GM18867 (cell line): ENCODE results near the gene POLDIP2.
A peak's percentile ranks its signal among the peaks of the same experiment; 100 is the strongest.

Source experiments
- ATAC-seq: cut with Tn5 transposase; IDR thresholded peaks from one replicate; pipeline ENCODE4 v1.9.1; 2021; ENCODE audit warnings: mild to moderate bottlenecking, moderate library complexity; ENCODE audit not compliant: unreplicated experiment

The POLDIP2 gene

DNA sequence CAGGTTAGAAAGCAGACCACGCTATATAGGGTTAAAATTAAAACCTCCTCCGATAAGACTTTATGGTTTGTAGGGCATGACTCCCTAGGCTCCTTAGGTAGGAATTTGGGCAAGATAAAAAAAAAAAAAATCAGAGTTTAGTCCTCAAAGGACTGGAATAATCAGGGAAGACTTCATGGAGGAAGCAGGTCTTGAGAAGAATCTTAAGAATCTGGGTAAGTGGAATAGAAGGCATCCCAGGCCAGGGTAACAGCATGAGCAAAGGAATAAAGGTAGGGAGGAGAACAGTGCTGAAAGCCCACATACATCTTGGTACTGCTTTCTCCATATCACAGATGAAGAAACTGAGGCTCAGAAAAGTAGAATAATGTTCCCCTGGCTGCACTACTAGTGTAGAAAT lies 33.2 kb upstream of the POLDIP2 start:
- no peak for ATAC-seq

- no peak for ATAC-seq
Measured at GRCh38 chr17:28390141-28390540, 32.8 kb upstream of the POLDIP2 start.

- no peak for ATAC-seq
Measured at GRCh38 chr17:28388106-28388505, 30.8 kb upstream of the POLDIP2 start.

DNA sequence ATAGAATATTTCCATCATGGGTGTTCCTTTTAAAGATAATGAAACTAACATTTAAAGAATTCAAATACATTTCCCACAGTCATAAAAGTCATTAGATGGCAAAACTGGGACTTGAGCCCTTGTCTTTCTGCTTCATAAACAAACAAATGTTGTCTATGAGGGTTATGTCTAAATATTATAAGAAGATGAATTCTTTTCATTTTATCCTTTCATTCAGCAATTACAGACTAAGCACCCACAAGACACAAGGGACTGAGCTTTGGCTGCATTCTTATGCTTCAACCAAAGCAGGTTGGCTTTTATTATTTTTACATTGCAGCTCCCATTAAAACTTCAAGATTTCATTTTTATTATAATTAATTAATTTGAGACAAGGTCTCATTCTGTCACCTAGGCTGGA lies 29.1 kb upstream of the POLDIP2 start:
- ATAC-seq = no peak

- ATAC-seq = no peak
Measured at GRCh38 chr17:28385406-28385805, 28.1 kb upstream of the POLDIP2 start.

DNA sequence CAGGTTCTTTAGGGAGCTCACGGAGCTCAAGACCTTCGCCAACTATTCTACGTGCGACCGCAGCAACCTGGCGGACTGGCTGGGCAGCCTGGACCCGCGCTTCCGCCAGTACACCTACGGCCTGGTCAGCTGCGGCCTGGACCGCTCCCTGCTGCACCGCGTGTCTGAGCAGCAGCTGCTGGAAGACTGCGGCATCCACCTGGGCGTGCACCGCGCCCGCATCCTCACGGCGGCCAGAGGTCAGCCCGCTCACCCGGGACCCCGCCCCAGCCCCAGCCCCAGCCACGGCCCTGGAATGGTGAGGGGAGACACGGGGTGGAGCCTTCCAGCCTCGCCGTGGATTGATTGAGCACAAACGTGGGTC lies 27.7 kb upstream of the POLDIP2 start:
- ATAC-seq = no peak

DNA sequence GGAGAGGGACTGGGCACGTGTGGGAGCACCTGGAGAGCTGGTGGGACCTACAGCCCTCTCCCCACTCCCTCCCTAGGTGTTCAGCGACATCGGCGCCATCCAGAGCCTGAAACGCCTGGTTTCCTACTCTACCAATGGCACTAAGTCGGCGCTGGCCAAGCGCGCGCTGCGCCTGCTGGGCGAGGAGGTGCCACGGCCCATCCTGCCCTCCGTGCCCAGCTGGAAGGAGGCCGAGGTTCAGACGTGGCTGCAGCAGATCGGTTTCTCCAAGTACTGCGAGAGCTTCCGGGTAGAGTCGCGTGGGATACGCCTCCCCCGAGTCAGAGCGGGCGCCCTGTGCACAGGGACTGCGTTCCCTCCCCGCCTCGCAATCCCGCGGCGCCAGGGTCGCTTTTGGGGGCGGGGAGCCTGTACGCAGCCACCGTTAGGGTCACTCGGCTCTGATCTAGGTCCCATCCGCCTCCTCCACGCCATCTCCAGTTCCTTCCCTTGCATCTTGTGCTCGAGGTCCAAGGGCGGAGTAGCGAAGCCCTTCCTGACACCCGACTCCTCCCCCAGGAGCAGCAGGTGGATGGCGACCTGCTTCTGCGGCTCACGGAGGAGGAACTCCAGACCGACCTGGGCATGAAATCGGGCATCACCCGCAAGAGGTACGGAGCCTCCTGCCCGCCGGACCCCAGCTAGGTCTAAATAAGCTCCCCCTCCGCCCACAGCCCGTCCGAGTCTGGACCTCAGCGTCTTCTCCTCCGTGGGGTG lies 27.1 kb upstream of the POLDIP2 start:
- ATAC-seq = no peak

GRCh38 chr17:28381141-28381825 lies 24.0 kb upstream of the POLDIP2 start:
- ATAC-seq = no peak

GRCh38 chr17:28379814-28380801 lies 22.8 kb upstream of the POLDIP2 start:
- no peak for ATAC-seq

GRCh38 chr17:28372945-28373274 lies 15.6 kb upstream of the POLDIP2 start:
- no peak for ATAC-seq

DNA sequence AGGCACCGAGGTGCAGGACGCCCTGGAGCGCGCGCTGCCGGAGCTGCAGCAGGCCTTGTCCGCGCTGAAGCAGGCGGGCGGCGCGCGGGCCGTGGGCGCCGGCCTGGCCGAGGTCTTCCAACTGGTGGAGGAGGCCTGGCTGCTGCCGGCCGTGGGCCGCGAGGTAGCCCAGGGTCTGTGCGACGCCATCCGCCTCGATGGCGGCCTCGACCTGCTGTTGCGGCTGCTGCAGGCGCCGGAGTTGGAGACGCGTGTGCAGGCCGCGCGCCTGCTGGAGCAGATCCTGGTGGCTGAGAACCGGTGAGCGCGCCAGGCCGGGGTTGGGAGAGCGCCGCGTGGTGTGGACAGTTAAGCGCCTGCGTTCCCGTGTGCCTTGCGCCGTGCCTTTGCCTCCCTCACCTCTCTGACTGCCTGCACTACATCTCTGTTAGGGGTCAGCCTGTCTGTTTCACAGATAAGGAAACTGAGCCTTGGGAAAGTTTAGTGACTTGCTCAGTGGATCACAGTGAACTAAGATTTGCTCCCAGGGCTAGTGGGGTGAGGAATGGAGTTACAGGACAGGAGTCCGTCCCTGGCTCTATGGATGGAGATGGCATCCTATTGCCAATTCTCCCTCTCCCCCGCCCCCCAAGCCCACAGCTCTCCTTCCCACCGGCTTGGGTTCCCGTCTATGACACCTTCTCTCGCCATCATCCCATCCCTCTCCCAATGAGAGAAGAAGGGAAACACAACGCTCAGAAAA lies 15.0 kb upstream of the POLDIP2 start:
- peak; percentile 13 for ATAC-seq

- ATAC-seq = peak; percentile 85
Measured at GRCh38 chr17:28371245-28372202, 14.2 kb upstream of the POLDIP2 start, which contains the start of gene SARM1. SARM1 (plus strand) TSS chr17:28371694; CDS start chr17:28372033, 339 bp downstream.

DNA sequence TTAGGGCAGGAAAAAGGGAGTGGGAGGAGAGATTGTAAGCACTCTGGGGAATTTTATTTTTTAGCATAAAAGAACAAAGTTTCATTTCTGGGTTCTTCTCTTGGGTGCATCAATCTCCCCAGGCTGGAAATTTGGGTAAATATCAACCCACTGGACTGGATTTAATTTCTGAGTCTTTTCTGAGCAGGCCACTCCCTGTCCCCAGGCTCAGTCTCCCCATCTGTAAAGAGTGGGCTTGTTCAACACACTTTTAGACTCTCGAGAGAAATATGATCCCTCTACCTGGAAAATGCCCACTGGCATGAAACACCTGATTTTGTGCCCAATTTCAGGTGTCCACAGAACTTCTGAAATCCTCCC lies 13.4 kb upstream of the POLDIP2 start:
- ATAC-seq = no peak

- ATAC-seq = no peak
Measured at GRCh38 chr17:28370035-28370743, 12.9 kb upstream of the POLDIP2 start, which contains the start of gene VTN. VTN (minus strand) TSS chr17:28370307; CDS start chr17:28370203, 104 bp downstream.

DNA sequence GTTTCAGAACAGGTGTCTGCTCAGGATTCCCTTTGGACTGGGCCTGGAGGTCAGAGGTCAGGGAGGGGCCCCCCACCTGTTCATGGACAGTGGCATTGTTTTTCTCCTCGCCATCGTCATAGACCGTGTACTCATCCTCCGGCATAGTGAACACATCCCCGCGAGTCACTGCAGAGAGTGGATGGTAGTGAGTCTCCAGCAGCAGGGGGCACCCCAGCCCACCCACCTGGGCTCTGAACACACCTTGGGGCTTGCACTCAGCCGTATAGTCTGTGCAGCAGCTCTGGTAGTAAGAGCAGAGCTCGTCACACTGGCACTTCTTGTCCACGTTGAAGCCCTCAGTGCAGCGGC lies 12.3 kb upstream of the POLDIP2 start:
- no peak for ATAC-seq

DNA sequence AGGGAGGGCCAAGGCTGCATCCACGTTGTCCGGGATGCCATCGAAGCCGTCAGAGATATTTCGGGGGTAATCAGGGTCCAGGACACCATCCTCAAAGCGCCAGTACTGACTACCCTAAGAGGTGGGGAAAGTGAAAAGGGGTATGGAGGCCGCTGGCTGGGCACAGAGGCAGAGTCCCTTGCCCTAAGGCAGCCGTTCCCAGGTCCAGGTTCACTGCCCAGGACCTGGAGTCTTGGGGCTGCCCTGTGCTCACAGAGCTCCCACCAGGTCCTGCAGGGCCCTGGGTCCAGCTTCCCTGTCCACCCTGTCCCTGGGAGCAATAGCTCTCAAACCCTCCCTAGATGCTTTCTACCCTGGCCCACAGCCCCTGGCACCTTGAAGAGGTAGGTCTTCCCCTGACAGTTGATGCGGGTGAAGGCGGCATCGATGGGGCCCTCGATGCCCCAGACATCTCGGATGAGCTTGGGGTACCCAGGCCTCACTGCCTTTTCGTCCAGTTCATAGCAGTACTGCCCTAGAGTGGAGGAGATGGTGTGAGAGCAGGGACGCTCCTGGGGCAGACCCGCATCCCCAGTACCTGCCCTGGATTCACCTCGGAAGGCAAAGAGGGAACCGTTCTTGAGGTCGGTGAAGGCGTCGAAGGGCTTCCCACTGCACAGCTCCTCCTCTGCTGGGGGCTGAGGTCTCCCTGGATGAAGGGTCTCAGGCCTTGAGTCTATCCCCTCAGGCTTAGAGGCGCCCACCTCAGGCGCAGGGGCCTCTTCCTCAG lies 11.8 kb upstream of the POLDIP2 start:
- ATAC-seq = no peak

DNA sequence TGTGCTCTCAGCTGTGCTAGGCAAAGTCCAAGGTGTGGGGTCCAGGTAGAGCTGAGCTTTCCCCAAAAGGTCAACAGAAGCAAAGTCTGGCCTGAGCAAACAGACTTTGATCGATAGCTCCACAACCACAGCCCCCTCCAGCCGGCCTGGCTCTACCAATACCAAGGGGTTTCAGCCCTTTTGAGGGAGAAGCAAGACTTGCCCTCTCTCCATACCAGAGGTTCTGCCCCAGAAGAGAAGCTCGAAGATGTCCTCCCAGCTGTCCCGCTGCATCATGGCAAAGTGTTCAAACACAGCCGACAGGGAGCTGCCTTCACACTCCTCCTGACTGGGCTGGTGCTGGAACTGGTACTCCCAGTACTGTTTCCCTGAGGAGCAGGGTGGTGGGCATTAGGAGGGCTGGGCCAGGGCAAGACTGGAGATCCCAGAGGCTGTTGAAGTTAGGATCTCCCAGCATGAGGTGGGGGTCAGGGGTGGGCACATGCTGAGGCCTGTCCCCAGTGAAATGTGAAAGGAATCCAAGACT lies 11.0 kb upstream of the POLDIP2 start:
- ATAC-seq = no peak
